Measurements from ENCODE around the gene TDP1.

- TF ChIP-seq CTCF (IDR thresholded peaks at IDR 0.05) (no peak), POLR2A (IDR thresholded peaks at IDR 0.05) (no peak)
These were observed 3.2 kb upstream of the TDP1 start for GRCh38 chr14:89952576-89952975.

Data from prostate gland (tissue), 2 donors.